Activated CD8-positive, alpha-beta T cell treated with anti-CD3 and anti-CD28 coated beads, Interleukin-2, amount 10 ng/mL, durations not matched to agents 7 days and 5 days (primary cell): ENCODE data around the gene HOXD10. TPM values are rescaled to one million over a fixed set of nuclear protein-coding genes. Genes with fewer than 3 reads are reported as not detected.

ENCODE experiments used
- ATAC-seq: fragments of 150-1000 bp; cut with Tn5 transposase; one replicate; pipeline ENCODE4 v1.10.0; 2021; ENCODE audit warnings: moderate library complexity
- CTCF ChIA-PET: fragments of 350-600 bp; sonication (Branson Sonifier 250); formaldehyde crosslinking; loops from one replicate; lab custom pipeline; 2021; ENCODE audit warnings: antibody characterized with exemption; lab: Charles Lee
- POLR2A ChIA-PET: fragments of 350-600 bp; sonication (Branson Sonifier 250); formaldehyde crosslinking; loops from one replicate; lab custom pipeline; 2021; ENCODE audit warnings: antibody characterized with exemption; lab: Charles Lee
- DNase-seq: peaks from one replicate; pipeline ENCODE4 v3.0.0-alpha.2; 2020
- H3K27ac Mint-ChIP-seq: one replicate; pipeline ENCODE4 v1.8.0; 2021; ENCODE audit warnings: mild to moderate bottlenecking, mixed read lengths
- H3K27me3 Mint-ChIP-seq: one replicate; pipeline ENCODE4 v1.8.0; 2021; ENCODE audit warnings: low read depth, mixed read lengths
- H3K36me3 Mint-ChIP-seq: one replicate; pipeline ENCODE4 v1.8.0; 2021; ENCODE audit warnings: low read depth, mixed read lengths
- H3K4me1 Mint-ChIP-seq: one replicate; pipeline ENCODE4 v1.8.0; 2021; ENCODE audit warnings: low read depth, mixed read lengths
- H3K4me3 Mint-ChIP-seq: one replicate; pipeline ENCODE4 v1.8.0; 2021; ENCODE audit warnings: mild to moderate bottlenecking, mixed read lengths
- H3K9me3 Mint-ChIP-seq: one replicate; pipeline ENCODE4 v1.8.0; 2022; ENCODE audit warnings: mixed read lengths; ENCODE audit not compliant: insufficient read depth
- total RNA-seq, 2 experiments: library from RNA; stranded (reverse); gene quantifications; one replicate each; pipeline ENCODE4 v1.2.3, GENCODE V29; 2021

The HOXD10 gene
- total RNA-seq, 2 experiments from 2014 or later = not detected

DNA sequence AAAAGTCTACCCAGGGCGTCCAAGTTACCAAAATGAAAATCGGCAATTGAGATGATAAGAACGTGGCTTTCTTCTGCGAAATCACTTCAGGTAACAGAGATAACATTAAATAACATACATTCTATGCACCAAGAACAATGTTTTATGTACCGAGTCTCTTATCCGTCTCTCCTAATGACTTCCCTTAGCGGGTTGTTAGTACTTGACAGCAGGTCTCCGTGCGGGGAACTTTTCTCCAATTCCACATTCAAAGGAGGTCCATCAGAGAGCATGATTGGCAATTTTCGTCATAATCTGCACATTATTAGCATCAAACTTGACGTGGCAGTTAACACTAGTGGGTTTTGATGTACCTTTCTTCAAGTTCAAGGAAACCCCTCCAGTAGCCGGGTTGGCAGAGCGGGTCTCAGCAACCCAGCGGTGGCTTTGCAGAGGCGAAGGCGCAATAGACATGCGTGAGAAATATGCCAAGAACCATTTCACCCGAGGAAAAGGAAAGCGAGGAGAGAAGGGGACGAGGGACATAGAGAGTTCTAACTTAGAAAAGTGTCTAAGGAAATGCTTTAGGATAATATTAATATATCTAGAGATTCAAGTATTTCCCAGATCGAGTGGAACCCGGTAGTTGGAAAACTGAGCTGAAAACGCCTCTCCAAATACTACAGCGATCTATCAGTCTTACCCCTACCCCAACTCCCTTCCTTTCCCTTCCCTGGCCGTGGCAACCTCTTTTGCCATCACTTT, 37.9 kb upstream of the HOXD10 start:
- DNase-seq = no peak
- Mint-ChIP-seq H3K9me3 (peaks cover 2% of the 10 kb centered on the region), H3K36me3 (peaks cover 19% of the 10 kb centered on the region), H3K4me3 (peak overlapping the region; percentile 54), H3K27ac (peak overlapping the region; percentile 70), H3K27me3 (peaks cover 76% of the 10 kb centered on the region), H3K4me1 (peaks cover 12% of the 10 kb centered on the region)
- ChIA-PET POLR2A (no interaction called here), CTCF (interaction anchor here (0.8 kb wide), 1 partner anchor 388 kb away, joined by 4 read pairs; no protein-coding TSS in a partner anchor)
- ATAC-seq = no peak

DNA sequence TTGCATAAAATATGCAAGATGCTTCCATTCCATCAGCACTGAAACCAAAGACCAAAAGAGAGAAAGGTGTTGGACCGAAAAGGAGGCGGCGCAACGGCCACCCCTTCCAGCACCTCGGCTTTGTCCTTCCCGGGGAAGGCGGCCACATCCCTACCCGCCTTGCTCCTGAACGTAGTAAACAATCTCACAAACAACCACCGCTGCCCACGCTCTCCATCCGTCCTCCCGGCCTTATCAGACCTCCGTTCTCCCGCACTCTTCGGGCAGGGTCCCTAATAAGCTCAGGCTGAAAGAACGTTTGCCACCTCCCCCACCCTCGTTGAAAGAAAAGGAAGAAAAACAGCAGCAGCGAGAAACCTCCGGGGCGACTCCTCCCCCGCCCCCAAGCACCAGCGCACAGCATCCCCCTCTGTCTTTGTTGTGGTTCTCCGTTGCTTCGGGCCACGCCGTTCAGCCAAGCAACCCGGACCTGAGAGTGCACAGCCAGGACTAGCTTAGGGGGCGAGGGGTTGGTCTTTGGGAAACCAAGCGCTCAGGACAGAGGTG, 37.2 kb upstream of the HOXD10 start:
- Mint-ChIP-seq H3K4me3 (peak overlapping the region; percentile 54), H3K27ac (peak overlapping the region; percentile 70), H3K9me3 (peaks cover 7% of the 10 kb centered on the region), H3K27me3 (peaks cover 76% of the 10 kb centered on the region), H3K4me1 (peaks cover 12% of the 10 kb centered on the region), H3K36me3 (peaks cover 21% of the 10 kb centered on the region)
- ChIA-PET CTCF (interaction anchor here (0.8 kb wide), 1 partner anchor 389 kb away, joined by 4 read pairs; no protein-coding TSS in a partner anchor), POLR2A (no interaction called here)
- DNase-seq = no peak
- no peak for ATAC-seq

DNA sequence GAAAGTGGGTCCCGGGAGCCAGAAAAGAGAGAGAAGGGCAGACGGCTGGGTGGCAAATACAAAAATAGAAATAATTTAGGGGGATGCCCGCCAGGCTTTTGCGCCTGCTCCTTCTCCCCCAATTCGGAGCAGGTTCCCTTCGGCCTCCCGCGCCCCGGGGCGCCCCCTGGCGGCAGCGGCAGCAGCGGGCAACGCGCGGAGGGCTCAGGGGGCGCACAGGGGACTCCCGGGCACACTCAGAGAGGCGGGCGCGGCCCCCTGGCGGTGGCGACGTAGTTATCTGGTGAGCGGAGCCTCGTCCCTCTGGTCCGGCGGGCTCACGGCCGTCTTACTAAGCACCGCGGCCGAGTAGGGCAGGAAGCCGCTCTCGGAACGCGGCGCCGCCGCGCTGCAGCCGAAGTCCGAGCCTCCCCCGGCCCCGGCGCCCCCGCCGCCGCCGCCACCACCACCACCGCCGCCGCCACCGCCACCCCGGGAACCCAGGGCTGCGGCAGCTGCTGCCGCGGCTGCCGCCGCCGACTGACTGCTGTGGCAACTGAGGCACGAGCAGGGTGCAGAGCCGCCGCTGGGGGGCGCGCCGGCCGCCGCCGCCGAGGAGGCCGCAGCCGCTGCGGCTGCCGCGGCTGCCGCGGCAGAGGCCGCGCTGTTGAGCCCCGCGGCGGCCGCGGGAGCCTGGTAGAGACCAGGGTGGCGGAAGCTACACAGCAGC, 36.6 kb upstream of the HOXD10 start:
- POLR2A ChIA-PET = no interaction called here
- ATAC-seq (no peak), DNase-seq (no peak)
- peaks cover 76% of the 10 kb centered on the region for H3K27me3 Mint-ChIP-seq
- H3K4me1 Mint-ChIP-seq = peaks cover 12% of the 10 kb centered on the region
- CTCF ChIA-PET = interaction anchor here (0.8 kb wide), 1 partner anchor 390 kb away, joined by 4 read pairs; no protein-coding TSS in a partner anchor
- H3K4me3 Mint-ChIP-seq = peak overlapping the region; percentile 54
- H3K27ac Mint-ChIP-seq = peak overlapping the region; percentile 70
- H3K36me3 Mint-ChIP-seq = peaks cover 21% of the 10 kb centered on the region
- H3K9me3 Mint-ChIP-seq = peaks cover 7% of the 10 kb centered on the region

DNA sequence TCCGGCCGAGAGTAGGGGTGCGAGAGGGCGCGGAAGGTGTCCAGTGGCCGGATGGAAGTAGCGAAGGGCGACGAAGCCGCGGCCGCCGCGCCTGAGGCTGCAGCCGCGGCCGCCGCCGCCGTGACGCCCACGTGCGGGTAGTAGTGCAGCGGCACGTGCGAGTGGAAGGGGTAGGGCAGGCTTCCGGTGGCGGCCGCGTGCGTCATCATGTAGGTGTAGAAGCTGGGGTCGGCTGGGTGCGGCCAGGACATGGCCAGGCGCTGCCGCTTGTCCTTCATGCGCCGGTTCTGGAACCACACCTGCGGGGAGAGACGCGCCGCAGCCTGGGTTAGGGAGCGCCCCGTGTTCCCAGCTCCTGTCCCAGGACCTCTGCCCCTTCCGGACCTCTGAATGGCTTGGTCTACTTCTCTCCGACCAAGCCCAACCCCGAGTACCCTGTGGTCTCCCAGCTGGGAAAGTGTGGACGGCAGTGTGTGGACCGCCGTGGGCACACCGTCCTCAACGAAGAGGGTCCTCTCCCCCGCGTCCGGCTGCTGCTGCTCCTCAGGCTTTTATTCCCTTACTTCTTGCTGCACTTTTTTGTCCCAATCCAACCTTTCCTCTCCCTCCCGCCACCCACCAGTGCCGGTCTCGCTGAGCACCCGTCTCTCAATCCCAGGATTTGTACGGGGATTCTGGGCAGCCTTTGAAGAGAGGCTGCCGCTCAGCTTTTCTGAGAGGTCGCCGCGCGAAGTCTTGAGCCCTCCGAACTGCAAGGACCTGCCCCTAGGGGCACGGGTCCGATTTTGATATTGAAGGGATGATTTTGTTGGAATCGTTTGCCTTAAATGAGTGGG, 35.8 kb upstream of the HOXD10 start:
- Mint-ChIP-seq H3K9me3 (peaks cover 7% of the 10 kb centered on the region), H3K4me1 (peaks cover 12% of the 10 kb centered on the region), H3K4me3 (peak overlapping the region; percentile 56), H3K27ac (peak overlapping the region; percentile 72), H3K36me3 (peaks cover 21% of the 10 kb centered on the region), H3K27me3 (peaks cover 74% of the 10 kb centered on the region)
- CTCF ChIA-PET = no interaction called here
- ATAC-seq (no peak), DNase-seq (peak; percentile 21)
- POLR2A ChIA-PET = no interaction called here

DNA sequence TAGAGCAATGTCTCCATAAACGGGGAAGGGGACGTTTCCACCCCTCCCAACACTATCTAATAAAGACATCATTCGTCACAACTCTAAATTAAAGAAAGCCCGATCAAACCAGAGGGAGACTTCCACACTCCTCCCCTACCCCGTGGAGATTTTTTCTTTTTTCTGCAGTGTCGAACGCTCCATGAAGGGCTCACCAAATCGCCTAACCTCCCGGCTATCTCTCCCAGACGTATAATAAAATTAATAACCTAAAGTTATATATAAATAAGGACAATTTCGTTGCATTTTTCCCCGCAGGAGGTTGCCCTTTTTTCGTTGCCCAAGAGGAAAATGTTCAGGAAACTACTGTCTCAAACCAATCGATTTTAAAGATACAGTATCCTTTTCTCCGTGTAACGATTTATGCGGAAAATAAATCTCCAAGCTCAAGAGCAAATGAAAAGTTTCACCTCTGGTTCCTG, 35.2 kb upstream of the HOXD10 start:
- Mint-ChIP-seq H3K36me3 (peaks cover 21% of the 10 kb centered on the region), H3K27ac (peak overlapping the region; percentile 72), H3K9me3 (peaks cover 7% of the 10 kb centered on the region), H3K27me3 (peaks cover 72% of the 10 kb centered on the region), H3K4me3 (peak overlapping the region; percentile 56), H3K4me1 (peaks cover 14% of the 10 kb centered on the region)
- ATAC-seq (no peak), DNase-seq (peak; percentile 16)
- CTCF ChIA-PET = interaction anchor here (1.6 kb wide), 1 partner anchor 23 kb away, joined by 4 read pairs; no protein-coding TSS in a partner anchor
- POLR2A ChIA-PET = no interaction called here

DNA sequence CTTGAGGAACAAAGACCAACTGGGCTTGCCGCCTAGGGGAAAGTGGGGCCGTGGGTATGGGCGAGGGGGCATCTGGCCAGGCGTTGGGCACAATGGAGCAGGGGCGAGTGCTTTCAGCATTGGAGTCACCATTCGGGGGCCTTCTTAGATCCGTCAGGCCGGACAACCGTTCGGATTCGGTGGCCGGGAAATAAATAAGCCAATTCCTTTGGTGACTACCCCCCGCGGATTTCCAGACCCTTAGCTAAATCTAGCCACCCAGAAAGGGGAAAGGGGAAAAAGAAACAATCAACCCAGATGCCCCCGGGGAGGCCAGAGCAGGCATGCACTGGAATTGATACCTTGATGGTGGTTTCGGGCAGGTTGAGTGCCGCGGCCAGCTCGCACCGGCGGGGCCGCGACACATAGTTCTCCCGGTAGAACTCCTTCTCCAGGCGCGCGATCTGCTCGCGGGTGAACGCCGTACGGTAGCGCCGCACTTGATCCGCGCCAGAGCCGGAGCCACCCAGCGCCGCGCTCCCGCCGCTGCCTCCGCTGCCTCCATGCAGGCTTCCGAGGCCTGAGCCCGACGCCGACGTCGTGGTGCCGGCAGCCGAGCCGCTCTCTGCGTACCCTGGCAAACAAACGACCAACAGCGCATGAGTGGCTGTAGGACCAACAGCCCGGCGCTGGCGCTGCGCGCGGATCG, 34.6 kb upstream of the HOXD10 start:
- H3K27ac Mint-ChIP-seq = peak overlapping the region; percentile 72
- ChIA-PET POLR2A (no interaction called here), CTCF (interaction anchor here (0.9 to 1.6 kb wide), 3 partner anchors 8 to 45 kb away, joined by 3 to 4 read pairs (median 4); no protein-coding TSS in a partner anchor)
- peaks cover 15% of the 10 kb centered on the region for H3K4me1 Mint-ChIP-seq
- peaks cover 75% of the 10 kb centered on the region for H3K27me3 Mint-ChIP-seq
- DNase-seq (peak; percentile 22), ATAC-seq (no peak)
- peaks cover 22% of the 10 kb centered on the region for H3K36me3 Mint-ChIP-seq
- peak overlapping the region; percentile 32 for H3K4me3 Mint-ChIP-seq
- H3K9me3 Mint-ChIP-seq = peaks cover 7% of the 10 kb centered on the region

DNA sequence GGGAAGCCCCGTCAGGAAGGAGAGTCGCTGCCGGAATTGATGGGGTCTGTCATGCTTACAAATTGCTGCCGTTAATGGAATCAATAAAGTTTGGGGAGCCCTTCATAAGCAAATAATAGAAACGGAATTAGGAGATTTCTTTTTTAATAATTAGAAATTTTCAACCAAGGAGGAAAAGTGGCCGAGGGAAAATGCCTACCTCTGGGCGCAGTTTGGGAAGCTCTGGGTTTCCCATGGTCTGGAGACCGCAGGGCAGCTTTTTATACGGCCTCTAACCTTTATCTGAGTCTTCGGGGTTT, 34.1 kb upstream of the HOXD10 start:
- peak overlapping the region; percentile 28 for H3K4me3 Mint-ChIP-seq

DNA sequence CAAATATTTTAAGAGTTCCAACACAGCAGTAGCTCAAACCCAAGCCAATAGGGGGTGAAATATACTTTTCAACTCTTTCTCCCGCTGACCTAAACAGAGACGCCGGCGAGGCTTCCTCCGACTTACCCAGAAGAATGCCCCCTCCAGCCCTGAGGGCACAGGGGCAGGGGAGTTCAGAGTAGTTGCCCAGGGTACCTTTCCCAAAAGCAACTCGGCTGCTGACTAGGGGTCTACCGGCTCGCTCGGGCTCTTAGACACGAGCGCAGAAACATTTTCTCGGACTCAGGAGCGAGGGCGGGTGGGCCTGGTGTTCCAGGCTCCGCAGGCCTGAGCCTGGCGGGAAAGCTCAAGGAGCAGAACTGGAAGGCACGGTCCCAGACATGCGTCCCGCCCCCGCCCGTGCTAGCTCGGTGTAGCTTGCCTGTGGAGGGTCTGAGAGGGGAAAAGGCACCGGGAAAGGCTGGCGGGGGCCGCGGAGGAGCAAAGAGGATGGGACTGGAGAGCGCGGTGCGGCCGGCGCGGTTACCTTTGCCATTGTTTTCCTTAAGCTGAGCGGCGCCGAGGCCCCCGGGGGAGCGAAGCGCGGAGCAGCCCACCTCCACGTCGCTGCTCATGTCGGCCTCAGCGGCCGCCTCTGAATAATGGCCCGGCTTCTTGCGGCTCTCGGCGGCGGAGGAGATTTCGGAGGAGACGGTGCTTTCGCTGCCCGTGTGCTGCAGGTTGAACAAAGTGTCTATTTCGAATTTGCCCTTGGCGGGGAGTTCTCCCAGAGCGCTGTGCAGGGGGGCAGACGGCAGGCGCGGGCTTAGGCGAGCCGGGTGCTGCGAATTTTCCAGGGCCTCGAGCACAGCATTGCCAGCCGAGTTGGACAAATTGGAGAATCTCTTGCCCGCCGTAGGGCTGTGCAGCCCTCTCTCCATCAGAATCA, 33.5 kb upstream of the HOXD10 start:
- Mint-ChIP-seq H3K4me3 (peak overlapping the region; percentile 42), H3K27ac (peak overlapping the region; percentile 69), H3K4me1 (peaks cover 16% of the 10 kb centered on the region)

More for the DNA sequence above, 34.1 kb upstream of the HOXD10 start:
- ChIA-PET CTCF (interaction anchor here (0.9 to 1.6 kb wide), 3 partner anchors 9 to 44 kb away, joined by 3 to 4 read pairs (median 4); no protein-coding TSS in a partner anchor), POLR2A (no interaction called here)
- ATAC-seq (no peak), DNase-seq (no peak)
- peaks cover 7% of the 10 kb centered on the region for H3K9me3 Mint-ChIP-seq
- peaks cover 78% of the 10 kb centered on the region for H3K27me3 Mint-ChIP-seq
- H3K27ac Mint-ChIP-seq = peak overlapping the region; percentile 22
- H3K36me3 Mint-ChIP-seq = peaks cover 23% of the 10 kb centered on the region
- H3K4me1 Mint-ChIP-seq = peaks cover 15% of the 10 kb centered on the region

DNA sequence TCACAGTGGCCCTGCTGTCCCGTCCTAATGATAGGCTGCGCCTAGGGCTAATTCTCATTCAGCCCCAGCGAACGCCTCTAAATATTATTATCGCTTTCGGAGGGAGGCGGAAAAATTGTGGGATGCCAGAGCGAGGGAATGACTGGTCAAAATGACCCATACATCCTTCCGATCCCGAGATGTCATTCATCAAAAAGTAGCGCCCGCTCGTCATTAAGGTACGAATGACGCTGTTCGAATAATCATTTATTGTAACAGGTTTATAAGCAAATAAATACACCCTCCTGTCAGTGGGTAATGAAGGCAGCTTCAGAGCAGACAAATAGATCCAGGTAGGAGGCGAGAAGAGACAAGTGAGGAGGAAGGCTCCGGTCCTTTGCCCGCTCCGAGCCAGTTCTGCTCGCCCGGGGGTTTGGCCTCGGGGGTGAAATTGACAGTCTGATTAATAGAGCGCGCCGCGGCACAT, 32.7 kb upstream of the HOXD10 start, which contains the start of gene EVX2:
TSS of gene EVX2 (minus strand) at position 167 of the 466 bp plus-strand sequence. CDS start 186 bp downstream, outside the sequence.
- H3K9me3 Mint-ChIP-seq = peaks cover 7% of the 10 kb centered on the region
- H3K4me3 Mint-ChIP-seq = peak within 1 kb of the TSS; percentile 42
- no peak for DNase-seq
- peaks cover 23% of the 10 kb centered on the region for H3K36me3 Mint-ChIP-seq
- ChIA-PET POLR2A (no interaction called here), CTCF (no interaction called here)
- H3K27ac Mint-ChIP-seq = peak within 1 kb of the TSS; percentile 69
- peaks cover 19% of the 10 kb centered on the region for H3K4me1 Mint-ChIP-seq
- no peak for ATAC-seq
- H3K27me3 Mint-ChIP-seq = peaks cover 83% of the 10 kb centered on the region

More for the DNA sequence above, 33.5 kb upstream of the HOXD10 start:
- H3K27me3 Mint-ChIP-seq = peaks cover 83% of the 10 kb centered on the region
- H3K36me3 Mint-ChIP-seq = peaks cover 23% of the 10 kb centered on the region
- DNase-seq = no peak
- CTCF ChIA-PET = interaction anchor here (0.9 to 1.6 kb wide), 3 partner anchors 9 to 44 kb away, joined by 3 to 4 read pairs (median 4); no protein-coding TSS in a partner anchor
- POLR2A ChIA-PET = no interaction called here
- H3K9me3 Mint-ChIP-seq = peaks cover 7% of the 10 kb centered on the region
- ATAC-seq = no peak
